Forelimb muscle (tissue), 1 donor: ENCODE results near the gene SP6. TPM values are rescaled to one million over a fixed set of nuclear protein-coding genes. Genes with fewer than 3 reads are reported as not detected.

Experiments
- DNase-seq: peaks from one replicate; pipeline ENCODE4 v3.0.0-alpha.2; 2013; ENCODE audit warnings: low read depth
- polyA plus RNA-seq: library from polyadenylated mRNA; unstranded; fragments of 120-200 nt; gene quantifications from one replicate; pipeline ENCODE4 v1.2.1, GENCODE V29; 2013; ENCODE audit not compliant: insufficient read length

The SP6 gene
- polyA plus RNA-seq, 1 donor, result 1.0 TPM

- DNase-seq, result no peak
Observed at GRCh38 chr17:47879776-47880454, 29.0 kb upstream of the SP6 start.

GRCh38 chr17:47879028-47879585 lies 28.1 kb upstream of the SP6 start:
- DNase-seq, result no peak

- no peak for DNase-seq
Observed at GRCh38 chr17:47878203-47879027, 27.5 kb upstream of the SP6 start.

GRCh38 chr17:47877368-47878034 lies 26.5 kb upstream of the SP6 start:
- no peak for DNase-seq

GRCh38 chr17:47875011-47875985 lies 24.3 kb upstream of the SP6 start:
- DNase-seq, result no peak

- DNase-seq, result no peak
Observed at GRCh38 chr17:47873200-47874090, 22.5 kb upstream of the SP6 start.

GRCh38 chr17:47872651-47873161 lies 21.7 kb upstream of the SP6 start:
- DNase-seq, result no peak

- no peak for DNase-seq
Observed at GRCh38 chr17:47872019-47872650, 21.2 kb upstream of the SP6 start.

GRCh38 chr17:47871048-47871447 lies 20.1 kb upstream of the SP6 start:
- no peak for DNase-seq

- DNase-seq, result no peak
Observed at GRCh38 chr17:47870056-47870455, 19.1 kb upstream of the SP6 start.

- no peak for DNase-seq
Observed at GRCh38 chr17:47869114-47869513, 18.2 kb upstream of the SP6 start.

- no peak for DNase-seq
Observed at GRCh38 chr17:47867813-47868533, 17.0 kb upstream of the SP6 start.

- DNase-seq, result no peak
Observed at GRCh38 chr17:47866941-47867340, 16.0 kb upstream of the SP6 start.

- DNase-seq, result no peak
Observed at GRCh38 chr17:47864791-47865216, 13.8 kb upstream of the SP6 start.

GRCh38 chr17:47862621-47863440 lies 11.9 kb upstream of the SP6 start:
- no peak for DNase-seq

- no peak for DNase-seq
Observed at GRCh38 chr17:47860386-47860785, 9.4 kb upstream of the SP6 start.

- DNase-seq, result no peak
Observed at GRCh38 chr17:47857551-47858455, 6.8 kb upstream of the SP6 start.
